Measurements from ENCODE around the gene PSMD9. TPM values are rescaled to one million over a fixed set of nuclear protein-coding genes. Genes with fewer than 3 reads are reported as not detected.

PSMD9 gene
- polyA plus RNA-seq, 1 experiment, result 130 TPM

- no peaks in the 10 kb centered on the region; the same call in none of the 2 replicates for H3K36me3 ChIP-seq (ENCODE audit: control insufficient read depth, insufficient read depth, low read length)
- no peak overlapping the region for H3K4me3 ChIP-seq (ENCODE audit: low read depth, low read length)
- POLR2A ChIA-PET, result no interaction called here
- DNase-seq (ENCODE audit: low read depth), result peak; percentile 72
- TF ChIP-seq CTCF (IDR thresholded peaks at IDR 0.05; ENCODE audit: insufficient read depth, low read depth, low read length), result no peak
- CTCF ChIA-PET, result no interaction called here
- H3K27me3 ChIP-seq (ENCODE audit: control insufficient read depth, insufficient read depth, low read length), result peaks cover 2% of the 10 kb centered on the region; the same call in 1 of the 2 replicates
These were observed 76.4 kb downstream of the PSMD9 start for GRCh38 chr12:121964813-121965643.

GRCh38 chr12:121966959-121967358 lies 78.4 kb downstream of the PSMD9 start:
- H3K4me3 ChIP-seq (ENCODE audit: low read depth, low read length), result no peak overlapping the region
- POLR2A ChIA-PET, result no interaction called here
- no peak for TF ChIP-seq CTCF (IDR thresholded peaks at IDR 0.05; ENCODE audit: insufficient read depth, low read depth, low read length)
- no peaks in the 10 kb centered on the region; the same call in none of the 2 replicates for H3K36me3 ChIP-seq (ENCODE audit: control insufficient read depth, insufficient read depth, low read length)
- DNase-seq (ENCODE audit: low read depth), result no peak
- H3K27me3 ChIP-seq (ENCODE audit: control insufficient read depth, insufficient read depth, low read length), result peaks cover 2% of the 10 kb centered on the region; the same call in 1 of the 2 replicates
- CTCF ChIA-PET, result interaction anchor here (1.0 to 1.3 kb wide), 2 partner anchors 17 to 25 kb away, joined by 3 to 7 read pairs; no protein-coding TSS in a partner anchor

Small RNA genes within 50 kb of the gene (small RNA-seq; reads per million reads assigned to genes)
- gene AC069503.3 (ENCODE audit: insufficient read length, low read depth, low replicate concordance) (not detected), gene RF00017 (ENCODE audit: insufficient read length, low read depth, low replicate concordance) (not detected), gene RNU7-170P (ENCODE audit: insufficient read length, low read depth, low replicate concordance) (not detected)

Other genes starting within 250 kb of the PSMD9 start
- 0.28 and 0.39 TPM in 2 replicates for gene MORN3, start 219.1 kb upstream of the PSMD9 start, polyA plus RNA-seq (2011; rRNA removed)
- 7.3 and 11.4 TPM in 2 replicates for gene TMEM120B, start 176.0 kb upstream of the PSMD9 start, polyA plus RNA-seq (2011; rRNA removed)
- 2.7 and 3.0 TPM in 2 replicates for gene RHOF, start 95.1 kb upstream of the PSMD9 start, polyA plus RNA-seq (2011; rRNA removed)
- 0.85 and 0.89 TPM in 2 replicates for gene SETD1B, start 84.8 kb upstream of the PSMD9 start, polyA plus RNA-seq (2011; rRNA removed)
- 0.05 TPM in 1 of 2 replicates, not detected in the other for gene HPD, start 29.9 kb upstream of the PSMD9 start, polyA plus RNA-seq (2011; rRNA removed)
- 1.3 and 1.5 TPM in 2 replicates for gene CFAP251, start 29.8 kb downstream of the PSMD9 start, polyA plus RNA-seq (2011; rRNA removed)
- gene BCL7A, start 133.1 kb downstream of the PSMD9 start, polyA plus RNA-seq (2011; rRNA removed), result 2.7 and 3.4 TPM in 2 replicates
- gene MLXIP, start 190.0 kb downstream of the PSMD9 start, polyA plus RNA-seq (2011; rRNA removed), result 3.3 and 4.8 TPM in 2 replicates